ENCODE measurements around the gene SLIT3.

Gene SLIT3

GRCh38 chr5:168654211-168654721 lies 646.7 kb downstream of the SLIT3 start:
- H3K4me3 ChIP-seq (ENCODE audit: low read length, poor library complexity, severe bottlenecking), result no peak overlapping the region
- no peaks in the 10 kb centered on the region for H3F3A ChIP-seq (ENCODE audit: low read depth)
- no peaks in the 10 kb centered on the region for H3K9me3 ChIP-seq (ENCODE audit: insufficient read depth, low read depth, low read length)
- H3K79me2 ChIP-seq (ENCODE audit: insufficient read depth, low read length), result no peaks in the 10 kb centered on the region
- H3K27me3 ChIP-seq (ENCODE audit: insufficient read depth, low read length, poor library complexity, severe bottlenecking), result no peaks in the 10 kb centered on the region
- H3K9ac ChIP-seq (ENCODE audit: low read depth, low read length, poor library complexity, severe bottlenecking), result no peak overlapping the region
- no peak for TF ChIP-seq CTCF (conservative IDR thresholded peaks at IDR 0.05; ENCODE audit: low read length)
- no peak for TF ChIP-seq EZH2phosphoT487 (IDR thresholded peaks at IDR 0.05; ENCODE audit: borderline replicate concordance)
- H3K4me2 ChIP-seq (ENCODE audit: low read depth, low read length, poor library complexity, severe bottlenecking), result no peak overlapping the region
- H3K36me3 ChIP-seq (ENCODE audit: insufficient read depth, low read length), result no peaks in the 10 kb centered on the region
- no peaks in the 10 kb centered on the region for H3K4me1 ChIP-seq (ENCODE audit: insufficient read depth, low read length, poor library complexity, severe bottlenecking)
- no peaks in the 10 kb centered on the region for H3K9me2 ChIP-seq (replicated peaks; ENCODE audit: low read depth, low read length)
- no peaks in the 10 kb centered on the region for H4K20me1 ChIP-seq (ENCODE audit: insufficient read depth, low read length, poor library complexity, severe bottlenecking)
- H2AFZ ChIP-seq (ENCODE audit: low read length), result no peak overlapping the region

GRCh38 chr5:168653626-168654025 lies 647.3 kb downstream of the SLIT3 start:
- no peaks in the 10 kb centered on the region for H3K4me1 ChIP-seq (ENCODE audit: insufficient read depth, low read length, poor library complexity, severe bottlenecking)
- TF ChIP-seq EZH2phosphoT487 (IDR thresholded peaks at IDR 0.05; ENCODE audit: borderline replicate concordance) (no peak), CTCF (conservative IDR thresholded peaks at IDR 0.05; ENCODE audit: low read length) (no peak)
- no peaks in the 10 kb centered on the region for H4K20me1 ChIP-seq (ENCODE audit: insufficient read depth, low read length, poor library complexity, severe bottlenecking)
- H3K27me3 ChIP-seq (ENCODE audit: insufficient read depth, low read length, poor library complexity, severe bottlenecking), result no peaks in the 10 kb centered on the region
- no peak overlapping the region for H2AFZ ChIP-seq (ENCODE audit: low read length)
- H3K9me2 ChIP-seq (replicated peaks; ENCODE audit: low read depth, low read length), result no peaks in the 10 kb centered on the region
- H3K4me2 ChIP-seq (ENCODE audit: low read depth, low read length, poor library complexity, severe bottlenecking), result no peak overlapping the region
- no peak overlapping the region for H3K9ac ChIP-seq (ENCODE audit: low read depth, low read length, poor library complexity, severe bottlenecking)
- no peaks in the 10 kb centered on the region for H3F3A ChIP-seq (ENCODE audit: low read depth)
- no peaks in the 10 kb centered on the region for H3K9me3 ChIP-seq (ENCODE audit: insufficient read depth, low read depth, low read length)
- no peaks in the 10 kb centered on the region for H3K79me2 ChIP-seq (ENCODE audit: insufficient read depth, low read length)
- no peaks in the 10 kb centered on the region for H3K36me3 ChIP-seq (ENCODE audit: insufficient read depth, low read length)
- H3K4me3 ChIP-seq (ENCODE audit: low read length, poor library complexity, severe bottlenecking), result no peak overlapping the region

- Histone ChIP-seq H3K79me2 (ENCODE audit: insufficient read depth, low read length) (no peaks in the 10 kb centered on the region), H3K9me2 (replicated peaks; ENCODE audit: low read depth, low read length) (no peaks in the 10 kb centered on the region), H3K36me3 (ENCODE audit: insufficient read depth, low read length) (no peaks in the 10 kb centered on the region), H3F3A (ENCODE audit: low read depth) (no peaks in the 10 kb centered on the region), H3K4me2 (ENCODE audit: low read depth, low read length, poor library complexity, severe bottlenecking) (no peak overlapping the region), H3K9ac (ENCODE audit: low read depth, low read length, poor library complexity, severe bottlenecking) (no peak overlapping the region), H3K9me3 (ENCODE audit: insufficient read depth, low read depth, low read length) (no peaks in the 10 kb centered on the region), H3K4me1 (ENCODE audit: insufficient read depth, low read length, poor library complexity, severe bottlenecking) (no peaks in the 10 kb centered on the region), H4K20me1 (ENCODE audit: insufficient read depth, low read length, poor library complexity, severe bottlenecking) (no peaks in the 10 kb centered on the region), H2AFZ (ENCODE audit: low read length) (no peak overlapping the region), H3K4me3 (ENCODE audit: low read length, poor library complexity, severe bottlenecking) (no peak overlapping the region), H3K27me3 (ENCODE audit: insufficient read depth, low read length, poor library complexity, severe bottlenecking) (no peaks in the 10 kb centered on the region)
- TF ChIP-seq CTCF (conservative IDR thresholded peaks at IDR 0.05; ENCODE audit: low read length) (no peak), EZH2phosphoT487 (IDR thresholded peaks at IDR 0.05; ENCODE audit: borderline replicate concordance) (no peak)
Observed at GRCh38 chr5:168651648-168652047, 649.3 kb downstream of the SLIT3 start.

All from Loucy (cell line).